KMS-11 (cell line): ENCODE data around the gene RPGRIP1.
A peak's percentile ranks its signal among the peaks of the same experiment; 100 is the strongest.
"Not testable (repeated sequence)": the region's sequence is repeated elsewhere in the genome, so short reads cannot be mapped to it uniquely, and the experiment has no call there.

ENCODE experiments used
- H2AFZ ChIP-seq: fragments of 200-600 bp; sonication (generic); 2 replicates; pipeline ENCODE4 v1.6.1; 2016; ENCODE audit warnings: antibody characterized with exemption, mixed run types, low read depth
- H3K27ac ChIP-seq: fragments of 200-600 bp; sonication (generic); 2 replicates; pipeline ENCODE4 v1.6.1; 2016; ENCODE audit warnings: mild to moderate bottlenecking, mixed run types
- H3K27me3 ChIP-seq: fragments of 200-600 bp; sonication (generic); 2 replicates; pipeline ENCODE4 v1.6.1; 2017; ENCODE audit warnings: mild to moderate bottlenecking, low read depth, mixed run types, moderate library complexity; ENCODE audit not compliant: insufficient read depth
- H3K36me3 ChIP-seq: fragments of 200-600 bp; sonication (generic); 2 replicates; pipeline ENCODE4 v1.6.1; 2017; ENCODE audit warnings: mild to moderate bottlenecking, mixed run types; ENCODE audit not compliant: insufficient read depth
- H3K4me1 ChIP-seq: fragments of 200-600 bp; sonication (generic); 2 replicates; pipeline ENCODE4 v1.6.1; 2016; ENCODE audit warnings: mild to moderate bottlenecking, low read depth, mixed run types; ENCODE audit not compliant: poor library complexity, severe bottlenecking
- H3K4me2 ChIP-seq: fragments of 200-600 bp; sonication (generic); 2 replicates; pipeline ENCODE4 v1.7.0; 2016; ENCODE audit warnings: mild to moderate bottlenecking, mixed run types
- H3K4me3 ChIP-seq: fragments of 200-600 bp; sonication (generic); IDR thresholded peaks from 2 replicates; pipeline ENCODE4 v1.6.1; 2017; ENCODE audit warnings: low read depth, low read length, mixed read lengths; ENCODE audit not compliant: insufficient read depth
- H3K79me2 ChIP-seq: fragments of 200-600 bp; sonication (generic); 2 replicates; pipeline ENCODE4 v1.6.1; 2016; ENCODE audit warnings: low read depth, mixed run types; ENCODE audit not compliant: insufficient read depth
- H3K9ac ChIP-seq: fragments of 200-600 bp; sonication (generic); 2 replicates; pipeline ENCODE4 v1.6.1; 2016; ENCODE audit warnings: mild to moderate bottlenecking, mixed run types
- H4K20me1 ChIP-seq: fragments of 200-600 bp; sonication (generic); 2 replicates; pipeline ENCODE4 v1.6.1; 2016; ENCODE audit warnings: mild to moderate bottlenecking, mixed run types; ENCODE audit not compliant: insufficient read depth
- TF ChIP-seq, protein P1 (sequence below): fragments of 200-600 bp; sonication (generic); conservative IDR thresholded peaks from 2 replicates; pipeline ENCODE4 v1.6.1; 2017; ENCODE audit warnings: low read depth, mild to moderate bottlenecking, antibody characterized with exemption, low read length, moderate library complexity, mixed read lengths

The RPGRIP1 gene

DNA sequence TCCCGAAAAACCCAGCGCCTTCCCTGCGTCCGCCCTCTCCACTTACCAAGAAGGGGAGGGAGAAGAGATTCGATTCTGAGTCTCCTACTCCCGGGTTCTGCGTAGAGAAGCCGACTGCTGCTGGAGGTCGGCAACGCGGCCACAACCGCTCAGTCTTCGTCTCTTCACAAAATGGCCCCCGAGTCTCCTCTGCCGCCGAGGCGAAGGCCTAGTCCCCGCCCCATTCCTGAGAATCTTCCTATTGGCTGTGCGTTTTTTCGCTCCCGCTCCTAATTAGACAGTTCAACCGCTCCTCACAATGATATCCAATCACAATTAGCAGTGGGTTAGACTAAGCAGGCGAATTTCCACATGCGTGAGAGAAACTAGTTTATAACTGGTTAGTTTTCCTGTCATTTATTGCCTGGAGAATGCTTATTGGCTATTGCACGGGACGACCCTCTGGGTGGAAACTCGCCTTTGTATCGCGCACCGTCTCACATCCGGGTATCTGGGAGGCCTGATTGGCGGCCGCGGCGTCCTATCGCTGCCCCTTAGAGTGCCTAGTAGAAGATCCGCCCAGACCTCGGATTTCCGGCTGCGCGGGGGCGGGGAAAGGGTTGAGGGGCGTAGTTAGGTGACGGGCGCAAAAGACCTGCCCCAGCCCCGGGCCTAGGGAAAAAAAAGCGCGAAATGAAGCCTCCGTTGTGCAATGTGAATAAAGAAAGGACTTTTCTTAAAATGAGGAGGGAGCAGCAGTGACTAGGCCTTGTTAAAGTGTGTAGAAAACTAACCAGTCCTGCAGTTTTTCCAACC, 10.4 kb upstream of the RPGRIP1 start, which contains the start of gene HNRNPC:
HNRNPC (minus strand) TSS at position 191 of the 795 bp plus-strand sequence. CDS start 35,249 bp downstream, outside the sequence.
- peaks cover 49% of the 10 kb centered on the region for H3K79me2 ChIP-seq
- no peaks in the 10 kb centered on the region for H3K27me3 ChIP-seq
- H4K20me1 ChIP-seq, result peaks cover 28% of the 10 kb centered on the region
- peak within 1 kb of the TSS; percentile 99 for H3K9ac ChIP-seq
- H3K4me2 ChIP-seq, result peak within 1 kb of the TSS; percentile 72
- H3K36me3 ChIP-seq, result peaks cover 16% of the 10 kb centered on the region; the same call in 1 of the 2 replicates
- TF ChIP-seq, protein P1, sequence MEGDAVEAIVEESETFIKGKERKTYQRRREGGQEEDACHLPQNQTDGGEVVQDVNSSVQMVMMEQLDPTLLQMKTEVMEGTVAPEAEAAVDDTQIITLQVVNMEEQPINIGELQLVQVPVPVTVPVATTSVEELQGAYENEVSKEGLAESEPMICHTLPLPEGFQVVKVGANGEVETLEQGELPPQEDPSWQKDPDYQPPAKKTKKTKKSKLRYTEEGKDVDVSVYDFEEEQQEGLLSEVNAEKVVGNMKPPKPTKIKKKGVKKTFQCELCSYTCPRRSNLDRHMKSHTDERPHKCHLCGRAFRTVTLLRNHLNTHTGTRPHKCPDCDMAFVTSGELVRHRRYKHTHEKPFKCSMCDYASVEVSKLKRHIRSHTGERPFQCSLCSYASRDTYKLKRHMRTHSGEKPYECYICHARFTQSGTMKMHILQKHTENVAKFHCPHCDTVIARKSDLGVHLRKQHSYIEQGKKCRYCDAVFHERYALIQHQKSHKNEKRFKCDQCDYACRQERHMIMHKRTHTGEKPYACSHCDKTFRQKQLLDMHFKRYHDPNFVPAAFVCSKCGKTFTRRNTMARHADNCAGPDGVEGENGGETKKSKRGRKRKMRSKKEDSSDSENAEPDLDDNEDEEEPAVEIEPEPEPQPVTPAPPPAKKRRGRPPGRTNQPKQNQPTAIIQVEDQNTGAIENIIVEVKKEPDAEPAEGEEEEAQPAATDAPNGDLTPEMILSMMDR, result no peak
- H3K4me3 ChIP-seq, result no peak within 1 kb of the TSS
- peaks cover 34% of the 10 kb centered on the region for H3K4me1 ChIP-seq
- peak within 1 kb of the TSS; percentile 93 for H3K27ac ChIP-seq
- peak within 1 kb of the TSS; percentile 95 for H2AFZ ChIP-seq

DNA sequence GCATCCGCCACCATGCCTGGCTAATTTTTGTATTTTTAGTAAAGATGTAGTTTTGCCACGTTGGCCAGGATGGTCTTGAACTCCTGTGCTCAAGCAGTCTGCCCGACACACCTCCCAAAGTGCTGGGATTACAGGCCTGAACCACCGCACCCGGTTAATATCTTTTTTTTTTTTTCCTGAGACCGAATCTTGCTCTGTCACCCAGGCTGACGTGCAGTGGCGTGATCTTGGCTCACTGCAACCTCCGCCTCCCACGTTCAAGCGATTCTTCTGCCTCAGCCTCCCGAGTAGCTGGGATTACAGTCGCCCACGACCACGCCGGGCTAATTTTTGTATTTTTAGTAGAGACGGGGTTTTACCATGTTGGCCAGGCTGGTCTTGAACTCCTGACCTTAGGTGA, 7.2 kb upstream of the RPGRIP1 start:
- peaks cover 17% of the 10 kb centered on the region for H3K79me2 ChIP-seq
- not testable (repeated sequence) for H3K27ac ChIP-seq, H3K4me1 ChIP-seq, H3K4me2 ChIP-seq, H3K4me3 ChIP-seq, H3K9ac ChIP-seq, H2AFZ ChIP-seq, H3K27me3 ChIP-seq, H3K36me3 ChIP-seq, H4K20me1 ChIP-seq

DNA sequence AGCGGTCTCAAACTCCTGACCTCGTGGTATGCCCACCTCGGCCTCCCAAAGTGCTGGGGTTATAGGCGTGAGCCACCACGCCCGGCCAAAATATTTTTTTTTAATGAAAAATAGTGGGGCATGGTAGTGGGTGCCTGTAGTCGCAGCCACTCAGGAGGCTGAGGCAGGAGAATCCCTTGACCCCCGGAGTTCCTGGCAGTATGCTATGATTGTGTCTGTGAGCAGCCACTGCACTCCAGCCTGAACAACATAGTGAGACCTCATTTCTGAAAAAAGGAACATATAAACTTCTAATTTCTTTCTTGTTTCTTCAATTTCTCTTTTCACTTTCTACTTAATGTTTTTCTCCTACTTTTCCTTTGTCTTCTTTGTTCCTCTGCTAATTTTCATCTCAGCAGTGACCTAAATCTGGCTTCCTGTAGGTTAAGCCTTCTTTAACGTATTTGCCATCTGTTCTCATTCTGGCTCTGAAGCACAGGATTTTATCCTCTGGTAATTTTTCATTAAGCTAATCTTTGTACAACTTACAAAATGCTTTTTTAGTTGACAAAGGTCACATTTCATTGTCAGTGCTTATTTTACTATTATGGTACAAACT, 4.5 kb upstream of the RPGRIP1 start:
- TF ChIP-seq, protein P1, result no peak
- Histone ChIP-seq H2AFZ (no peak overlapping the region), H3K4me3 (no peak overlapping the region), H4K20me1 (no peaks in the 10 kb centered on the region), H3K27me3 (no peaks in the 10 kb centered on the region), H3K79me2 (no peaks in the 10 kb centered on the region), H3K36me3 (no peaks in the 10 kb centered on the region), H3K4me2 (no peak overlapping the region), H3K9ac (no peak overlapping the region), H3K27ac (no peak overlapping the region), H3K4me1 (no peaks in the 10 kb centered on the region)

DNA sequence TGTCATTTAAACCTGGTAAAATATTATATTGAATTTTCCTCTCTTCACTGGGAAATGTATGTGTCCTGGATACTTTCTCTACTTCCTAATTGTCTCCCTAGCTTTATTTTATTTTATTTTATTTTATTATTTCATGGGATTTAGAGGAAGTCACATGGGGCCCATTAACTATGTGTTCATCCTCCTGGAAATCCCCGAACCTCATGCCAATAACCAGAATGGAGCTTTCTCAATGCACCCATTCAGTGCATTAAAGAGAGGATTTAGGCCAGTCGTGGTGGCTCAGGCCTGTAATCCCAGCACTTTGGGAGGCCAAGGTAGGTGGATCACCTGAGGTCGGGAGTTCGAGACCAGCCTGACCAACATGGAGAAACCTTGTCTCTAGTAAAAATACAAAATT, 1.3 kb upstream of the RPGRIP1 start:
- Histone ChIP-seq H3K36me3 (no peaks in the 10 kb centered on the region), H3K79me2 (no peaks in the 10 kb centered on the region), H3K27me3 (no peaks in the 10 kb centered on the region), H3K27ac (no peak overlapping the region), H3K4me2 (no peak overlapping the region), H3K4me1 (no peaks in the 10 kb centered on the region), H4K20me1 (no peaks in the 10 kb centered on the region), H2AFZ (no peak overlapping the region), H3K4me3 (no peak overlapping the region), H3K9ac (no peak overlapping the region)
- TF ChIP-seq, protein P1, result no peak

GRCh38 chr14:21281917-21282316, 2.0 kb downstream of the RPGRIP1 start:
- H3K9ac ChIP-seq, H3K27me3 ChIP-seq, H3K79me2 ChIP-seq, H3K36me3 ChIP-seq, H3K27ac ChIP-seq, H3K4me1 ChIP-seq, H2AFZ ChIP-seq, H4K20me1 ChIP-seq, H3K4me3 ChIP-seq, H3K4me2 ChIP-seq: not testable (repeated sequence)

GRCh38 chr14:21286516-21286915, 6.6 kb downstream of the RPGRIP1 start:
- H3K79me2 ChIP-seq, H2AFZ ChIP-seq, H3K36me3 ChIP-seq, H4K20me1 ChIP-seq, H3K4me2 ChIP-seq, H3K4me3 ChIP-seq, H3K27me3 ChIP-seq, H3K27ac ChIP-seq, H3K4me1 ChIP-seq, H3K9ac ChIP-seq: not testable (repeated sequence)
